NCI-H524 (cell line): ENCODE results near the gene EFHB.
"Not testable (repeated sequence)": the region's sequence is repeated elsewhere in the genome, so short reads cannot be mapped to it uniquely, and the experiment has no call there.

Experiments used
- DNase-seq, 2 experiments: peaks; one replicate each; lab custom pipeline; 2025; lab: John Stamatoyannopoulos, UW

The EFHB gene

GRCh38 chr3:19931180-19931692 lies 2.8 kb downstream of the EFHB start:
- DNase-seq, result no peak

GRCh38 chr3:19920401-19921080 lies 13.5 kb downstream of the EFHB start:
- no peak for DNase-seq

- DNase-seq, result no peak
These were observed 16.9 kb downstream of the EFHB start for GRCh38 chr3:19917167-19917566.

GRCh38 chr3:19911452-19911851 lies 22.6 kb downstream of the EFHB start:
- DNase-seq, result no peak

GRCh38 chr3:19907523-19907922 lies 26.5 kb downstream of the EFHB start:
- DNase-seq, result no peak

- no peak for DNase-seq
These were observed 30.4 kb downstream of the EFHB start for GRCh38 chr3:19903649-19904048.

- no peak for DNase-seq
These were observed 32.1 kb downstream of the EFHB start for GRCh38 chr3:19901918-19902317.

GRCh38 chr3:19901337-19901736 lies 32.7 kb downstream of the EFHB start:
- no peak for DNase-seq

GRCh38 chr3:19899833-19900232 lies 34.2 kb downstream of the EFHB start:
- not testable (repeated sequence) for DNase-seq

GRCh38 chr3:19899264-19899663 lies 34.8 kb downstream of the EFHB start:
- no peak for DNase-seq

- DNase-seq, result no peak
These were observed 35.3 kb downstream of the EFHB start for GRCh38 chr3:19898721-19899120.

GRCh38 chr3:19891740-19892139 lies 42.3 kb downstream of the EFHB start:
- DNase-seq, result no peak

- no peak for DNase-seq
These were observed 45.4 kb downstream of the EFHB start for GRCh38 chr3:19888428-19889152.

GRCh38 chr3:19887122-19887521 lies 46.9 kb downstream of the EFHB start:
- not testable (repeated sequence) for DNase-seq

GRCh38 chr3:19886404-19886803 lies 47.6 kb downstream of the EFHB start:
- DNase-seq, result no peak

GRCh38 chr3:19885468-19885867 lies 48.5 kb downstream of the EFHB start:
- DNase-seq, result peak in 1 of 2 experiments; percentile 44

- DNase-seq, result no peak
These were observed 52.2 kb downstream of the EFHB start for GRCh38 chr3:19881852-19882251.

- DNase-seq, result no peak
These were observed 53.0 kb downstream of the EFHB start for GRCh38 chr3:19881036-19881435.

- no peak for DNase-seq
These were observed 56.4 kb downstream of the EFHB start for GRCh38 chr3:19877656-19878055.

GRCh38 chr3:19866751-19867347 lies 67.2 kb downstream of the EFHB start:
- DNase-seq, result peak; percentile 35 to 70

GRCh38 chr3:19855318-19855717 lies 78.7 kb downstream of the EFHB start:
- not testable (repeated sequence) for DNase-seq

GRCh38 chr3:19846609-19847008 lies 87.4 kb downstream of the EFHB start:
- DNase-seq, result peak; percentile 34 to 54
